HG03442 (cell line): ENCODE results near the gene PTGDR2.

Experiments
- ATAC-seq: cut with Tn5 transposase; IDR thresholded peaks from one replicate; pipeline ENCODE4 v1.9.1; 2021; ENCODE audit warnings: mild to moderate bottlenecking, moderate library complexity; ENCODE audit not compliant: unreplicated experiment

The PTGDR2 gene

DNA sequence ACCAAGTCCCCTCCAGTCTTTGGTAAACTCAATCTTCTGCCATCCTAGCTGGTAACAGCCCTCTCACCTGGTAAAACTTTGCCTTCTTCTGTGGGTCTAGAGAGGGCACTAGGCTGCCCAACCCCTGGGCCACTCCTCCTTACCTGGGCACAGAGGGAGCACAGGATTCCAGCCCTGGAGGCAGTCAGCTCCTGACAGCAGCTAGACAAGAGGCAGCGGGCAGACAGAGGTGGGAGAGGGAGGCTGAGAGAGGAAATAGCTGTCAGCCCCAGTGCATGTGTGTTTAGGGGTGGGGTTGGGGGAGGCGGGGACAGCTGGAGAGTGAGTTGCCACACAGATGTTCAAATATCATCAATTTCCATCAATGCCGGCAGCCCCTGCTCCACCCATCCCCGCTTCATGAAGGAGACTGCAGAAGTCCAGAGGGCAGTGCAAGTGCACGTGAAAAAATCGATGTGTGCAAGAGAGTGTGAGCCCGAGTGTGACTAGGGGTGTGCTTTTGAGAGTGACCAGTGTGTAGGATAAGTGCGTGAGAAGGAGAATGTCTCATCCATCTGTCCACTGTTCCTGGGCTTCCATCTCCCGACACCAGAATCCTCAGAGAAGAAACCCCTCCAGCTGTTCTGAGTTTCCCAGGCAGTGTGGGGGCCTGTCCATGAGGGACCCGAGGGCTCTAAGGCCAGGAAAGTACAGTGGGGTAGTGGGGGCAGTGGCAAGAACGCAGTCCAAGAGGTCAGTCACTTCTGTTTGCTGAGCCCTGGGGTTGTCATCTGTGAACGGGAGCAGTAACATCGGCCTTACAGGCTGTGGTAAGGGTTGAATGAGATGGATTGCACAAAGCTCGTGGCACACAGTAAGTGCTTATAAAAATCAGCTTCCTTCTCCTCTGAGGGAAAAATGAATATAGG, at the start of gene PTGDR2:
TSS of gene PTGDR2 (minus strand) at position 225 of the 908 bp plus-strand sequence. CDS start 2,228 bp downstream, outside the sequence.
- no peak for ATAC-seq

DNA sequence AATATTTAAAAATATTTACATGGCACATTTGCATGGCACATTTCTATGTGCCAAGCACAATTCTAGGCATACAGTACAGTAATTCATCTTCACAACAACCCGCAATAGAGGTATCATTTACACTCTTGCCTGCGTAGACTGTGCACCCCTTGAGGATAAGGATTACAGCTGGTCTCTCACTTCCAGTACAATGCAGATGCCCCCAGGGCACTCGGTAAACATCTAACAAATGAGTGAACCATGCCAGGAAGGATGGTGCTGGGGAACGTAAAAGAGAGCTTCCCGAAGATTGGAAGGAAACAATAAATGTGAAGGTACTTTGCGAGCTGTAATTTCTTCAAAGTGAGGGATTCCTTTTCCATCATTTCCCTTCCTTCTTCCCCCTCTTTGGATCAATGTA, 49.3 kb upstream of the PTGDR2 start:
- ATAC-seq: no peak

DNA sequence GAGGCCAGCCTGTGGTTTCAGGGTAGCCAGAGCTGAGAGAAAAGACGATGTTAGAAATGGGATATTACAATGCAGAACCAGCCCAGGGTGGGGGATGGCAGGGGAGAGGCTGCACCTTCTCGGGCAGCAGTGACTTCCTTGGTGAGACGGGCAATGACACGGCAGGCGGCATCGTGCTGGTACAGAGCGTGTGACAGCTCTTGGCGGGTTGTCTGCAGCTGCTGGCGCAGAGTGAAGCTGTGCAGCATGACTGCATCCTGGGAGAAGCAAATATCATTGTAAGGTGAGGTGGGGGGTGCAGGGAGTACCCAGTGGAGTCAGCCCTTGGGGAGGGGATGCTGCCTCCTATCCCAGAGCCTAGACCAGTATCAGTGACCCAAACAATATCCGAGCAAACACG, 46.9 kb upstream of the PTGDR2 start:
- ATAC-seq: no peak

DNA sequence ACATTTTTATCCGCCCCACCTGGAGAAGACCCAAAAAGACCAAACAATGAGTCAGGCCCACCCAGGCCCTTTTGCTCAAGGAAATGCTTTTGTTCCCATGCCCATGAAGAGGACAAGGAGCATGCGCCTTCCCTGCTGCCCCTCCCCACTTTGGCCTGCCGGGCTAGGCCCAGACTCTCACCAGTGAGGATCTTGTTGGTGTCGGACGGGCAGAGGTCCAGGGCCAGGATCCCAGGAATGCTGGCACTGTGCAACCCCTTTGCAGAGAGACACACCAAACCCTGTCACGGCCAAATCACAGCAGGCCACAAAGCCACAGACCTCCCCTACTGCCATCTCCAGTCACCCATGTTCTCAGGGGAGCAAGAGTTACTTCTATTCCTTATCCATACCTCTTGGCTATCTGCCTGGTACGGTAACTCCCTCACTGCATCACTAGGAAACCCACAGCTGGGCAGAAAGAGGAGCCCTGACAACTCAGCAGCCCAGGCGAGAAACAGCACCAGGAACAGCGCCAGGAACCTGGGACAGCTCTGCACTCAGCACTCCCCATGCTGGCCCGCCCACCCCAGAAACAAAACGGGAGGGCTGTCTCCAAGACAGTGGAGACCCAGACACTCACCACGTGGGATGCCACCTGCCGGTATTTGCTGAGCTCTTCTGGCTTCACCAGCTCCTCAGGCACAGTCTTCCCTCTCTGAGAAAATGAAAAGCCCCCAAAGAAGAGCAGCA, 45.1 kb upstream of the PTGDR2 start:
- no peak for ATAC-seq

DNA sequence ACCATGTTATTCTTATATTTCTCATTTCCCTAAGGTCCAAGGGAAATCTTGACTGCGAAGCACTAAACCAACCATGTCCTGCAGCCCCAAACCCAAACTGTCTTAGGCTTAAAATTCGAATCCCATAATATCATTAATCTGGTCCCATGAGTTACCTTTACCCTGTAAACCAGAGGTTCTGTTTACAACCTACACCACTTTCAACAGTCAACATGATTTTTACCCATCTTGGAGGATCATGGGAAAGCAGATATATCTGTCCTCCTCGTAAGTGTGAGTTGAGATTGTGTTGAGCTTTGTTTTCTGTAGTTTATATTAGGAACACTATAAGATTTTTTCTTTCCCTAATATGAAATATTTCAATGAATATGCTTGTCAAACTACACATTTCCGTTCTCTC, 44.2 kb upstream of the PTGDR2 start:
- ATAC-seq: no peak

DNA sequence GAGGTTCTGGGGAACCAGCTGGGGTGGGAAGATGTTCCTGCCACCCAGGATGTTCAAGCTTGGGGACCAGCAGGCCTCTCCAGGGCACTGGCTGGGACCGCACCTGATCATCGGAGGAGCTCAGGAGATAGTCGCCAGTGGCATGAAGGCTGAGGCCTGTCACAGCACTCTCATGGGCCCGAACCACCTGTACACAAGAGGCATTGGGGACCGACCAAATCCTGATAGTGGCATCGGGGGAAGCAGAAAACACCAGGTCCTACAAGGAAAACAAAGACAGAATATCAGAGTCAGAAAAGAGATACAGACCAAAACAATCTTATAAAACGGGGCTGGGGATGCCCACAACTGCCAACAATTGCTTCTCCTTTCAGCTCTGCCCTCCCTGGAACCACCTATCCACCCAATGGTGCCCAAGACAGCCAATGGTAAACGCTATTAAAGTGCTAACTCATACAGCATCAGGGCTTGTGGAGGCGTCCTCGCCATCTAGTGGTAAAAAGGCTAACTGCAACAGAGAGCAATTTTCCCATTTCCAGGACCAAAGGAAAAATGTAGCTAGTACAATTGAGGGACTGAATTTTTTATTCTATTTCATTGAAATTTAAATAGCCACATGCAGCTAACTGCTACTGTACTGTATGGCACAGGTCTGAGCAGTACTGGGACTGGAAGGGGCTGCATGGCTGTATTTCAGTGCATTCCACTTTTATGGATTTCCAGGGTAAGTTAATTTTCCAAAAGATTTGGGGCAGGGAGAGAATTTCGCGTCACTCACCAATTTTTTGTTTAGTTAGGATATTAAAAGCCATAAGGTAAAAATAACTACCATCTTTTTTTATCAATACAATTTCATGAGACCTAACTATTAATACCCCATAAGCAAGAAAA, 43.5 kb upstream of the PTGDR2 start:
- ATAC-seq: no peak

DNA sequence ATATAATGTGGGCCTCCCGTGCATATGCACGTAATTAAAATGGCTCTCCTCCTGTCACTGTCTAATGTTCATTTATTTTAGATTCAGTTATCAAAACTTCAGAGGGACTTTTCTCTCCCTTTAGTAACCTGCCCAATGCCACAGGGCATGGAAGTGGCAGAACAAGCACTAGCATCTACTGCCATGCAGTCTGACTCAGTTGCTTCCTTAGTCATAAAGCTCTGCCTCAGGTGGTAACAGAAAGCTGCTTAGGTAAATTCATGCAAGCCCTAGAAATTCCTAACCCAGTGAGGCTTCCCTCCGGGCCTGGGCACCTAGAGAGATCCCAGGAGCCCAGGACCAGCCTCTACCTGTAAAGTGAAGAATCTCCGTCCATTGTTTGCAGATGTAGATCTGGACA, 41.7 kb upstream of the PTGDR2 start:
- ATAC-seq: no peak

DNA sequence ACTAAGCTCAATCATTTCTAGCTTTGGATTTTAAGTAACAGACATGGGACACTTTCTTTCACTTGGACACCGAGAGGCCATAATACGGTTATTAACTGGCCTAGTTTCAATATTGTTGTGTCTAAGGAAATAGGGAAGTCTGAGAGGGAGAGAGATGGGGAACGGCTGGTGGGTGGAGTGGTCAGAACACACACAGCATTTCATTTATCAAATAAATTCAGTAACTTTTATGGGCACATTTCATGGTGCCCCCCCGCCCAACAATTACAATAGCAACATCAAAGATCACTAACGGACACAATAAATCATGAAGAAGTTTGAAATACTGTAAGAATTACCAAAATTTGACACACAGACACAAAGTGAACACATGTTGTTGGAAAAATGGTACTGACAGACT, 39.9 kb upstream of the PTGDR2 start:
- ATAC-seq: no peak

DNA sequence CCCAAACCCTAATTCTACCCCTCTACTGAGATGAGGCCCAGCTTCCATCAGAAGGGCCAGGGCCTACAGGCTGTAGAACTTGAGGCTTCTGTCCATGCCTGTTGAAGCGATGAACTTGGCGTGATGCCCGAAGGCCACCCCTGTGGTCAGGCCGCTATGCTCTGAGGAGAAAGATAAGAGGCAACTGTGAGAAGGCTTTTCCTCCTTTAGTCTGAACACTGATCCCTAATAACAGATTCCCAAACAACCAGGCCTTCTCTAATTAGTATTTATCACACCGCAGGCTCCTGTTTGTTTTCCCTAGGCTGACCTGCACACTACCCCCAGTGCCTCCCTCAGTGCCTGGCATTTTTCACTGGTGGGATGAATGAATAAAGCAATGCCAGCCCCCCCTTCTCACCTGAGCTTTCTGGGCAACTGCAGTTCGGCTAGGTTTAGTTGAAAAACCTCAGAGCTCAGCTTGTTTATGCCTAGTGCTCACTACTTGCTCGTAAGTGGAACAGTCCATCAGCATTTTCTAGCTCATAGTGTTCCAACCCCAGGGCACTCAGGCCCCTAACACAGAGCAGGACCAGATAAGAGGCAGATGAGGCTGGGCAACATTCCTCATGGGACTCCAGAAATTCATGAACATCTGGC, 35.5 kb upstream of the PTGDR2 start:
- ATAC-seq: no peak

DNA sequence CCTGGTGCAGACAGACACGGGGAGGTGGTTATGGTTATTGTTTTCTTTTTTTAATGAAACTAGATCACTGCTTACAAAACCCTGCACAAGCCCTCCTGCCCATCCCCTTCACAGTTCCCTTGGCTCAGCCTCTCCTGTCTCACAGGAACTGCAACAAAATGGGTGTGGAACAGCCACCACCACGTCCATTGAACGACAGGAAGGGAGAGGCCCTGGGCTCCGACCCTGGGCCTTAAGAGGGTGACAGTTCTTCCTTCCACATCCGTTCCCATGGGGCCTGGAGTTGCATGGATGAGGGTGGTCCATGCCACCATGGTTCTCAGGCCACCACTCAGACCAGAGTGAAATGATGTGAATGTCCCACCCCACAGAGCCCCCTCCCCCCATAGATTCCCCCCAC, 34.9 kb upstream of the PTGDR2 start:
- ATAC-seq: no peak

DNA sequence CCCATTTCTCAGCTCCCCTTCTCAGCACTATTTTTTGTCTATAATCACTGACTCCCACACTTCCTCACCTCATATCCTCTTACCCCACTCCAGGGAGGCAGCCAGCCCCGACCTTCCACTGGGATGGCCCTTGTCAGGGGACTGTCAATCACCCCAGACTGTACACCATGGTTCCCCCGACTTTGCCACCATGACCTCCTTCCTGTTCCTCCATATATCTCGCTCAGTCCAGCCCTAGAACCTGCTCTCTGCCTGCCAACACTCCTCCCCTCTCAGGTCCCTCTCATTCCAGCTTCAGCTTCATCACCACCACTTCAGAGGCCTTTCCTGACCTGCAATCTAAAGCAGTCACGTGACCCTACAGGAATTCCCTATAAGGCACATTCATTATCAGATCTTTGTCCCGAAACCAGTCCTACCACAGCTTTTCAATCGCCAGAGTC, 34.1 kb upstream of the PTGDR2 start:
- no peak for ATAC-seq

DNA sequence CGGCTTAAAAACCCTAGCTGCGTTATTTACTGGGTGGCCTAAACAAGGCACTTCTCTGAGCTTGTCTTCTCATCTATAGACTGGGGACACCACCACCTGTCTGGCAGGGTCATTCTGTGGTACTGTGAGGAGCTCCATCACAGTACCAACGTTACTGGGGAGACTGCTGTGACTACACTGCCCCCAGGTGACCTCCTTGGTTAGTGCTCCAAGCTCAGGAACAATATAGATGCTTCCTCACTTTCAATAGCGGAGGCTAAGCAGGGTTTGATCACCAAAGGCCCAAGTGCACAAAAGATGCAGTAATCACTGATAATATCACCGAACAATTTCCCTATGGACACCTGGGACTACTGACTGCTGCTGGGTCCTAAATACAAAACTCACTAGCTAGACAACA, 31.8 kb upstream of the PTGDR2 start:
- ATAC-seq: no peak

DNA sequence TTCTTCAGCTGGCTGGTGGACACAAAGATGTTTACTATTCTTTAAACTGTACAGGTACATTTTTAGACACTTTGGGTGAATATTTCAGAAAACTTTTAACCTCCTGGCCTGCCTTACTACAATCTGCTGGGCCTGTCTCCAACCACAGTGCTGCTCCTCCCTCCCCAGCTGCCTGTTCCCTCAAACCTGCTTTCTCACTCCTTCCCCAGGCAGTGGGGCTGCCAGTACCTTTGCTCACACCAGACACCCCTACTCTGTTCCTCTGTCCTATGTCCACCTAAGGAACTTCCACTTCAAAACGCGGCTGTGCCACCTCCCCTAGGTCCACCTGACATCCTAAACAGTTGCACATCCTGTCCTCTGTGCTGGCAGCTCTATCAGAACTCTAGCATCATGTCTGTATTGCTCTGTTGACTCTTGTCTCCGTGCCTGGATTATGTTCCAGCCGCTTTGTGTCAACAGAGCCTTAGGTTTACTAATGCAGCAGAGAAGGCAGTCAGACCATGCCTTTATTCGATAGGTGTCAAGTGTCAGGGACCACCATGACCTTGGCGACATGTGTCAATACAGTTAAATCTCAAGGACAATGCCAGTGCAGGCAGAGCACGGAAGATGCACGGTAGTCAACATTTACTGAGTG, 25.0 kb upstream of the PTGDR2 start:
- ATAC-seq: no peak

DNA sequence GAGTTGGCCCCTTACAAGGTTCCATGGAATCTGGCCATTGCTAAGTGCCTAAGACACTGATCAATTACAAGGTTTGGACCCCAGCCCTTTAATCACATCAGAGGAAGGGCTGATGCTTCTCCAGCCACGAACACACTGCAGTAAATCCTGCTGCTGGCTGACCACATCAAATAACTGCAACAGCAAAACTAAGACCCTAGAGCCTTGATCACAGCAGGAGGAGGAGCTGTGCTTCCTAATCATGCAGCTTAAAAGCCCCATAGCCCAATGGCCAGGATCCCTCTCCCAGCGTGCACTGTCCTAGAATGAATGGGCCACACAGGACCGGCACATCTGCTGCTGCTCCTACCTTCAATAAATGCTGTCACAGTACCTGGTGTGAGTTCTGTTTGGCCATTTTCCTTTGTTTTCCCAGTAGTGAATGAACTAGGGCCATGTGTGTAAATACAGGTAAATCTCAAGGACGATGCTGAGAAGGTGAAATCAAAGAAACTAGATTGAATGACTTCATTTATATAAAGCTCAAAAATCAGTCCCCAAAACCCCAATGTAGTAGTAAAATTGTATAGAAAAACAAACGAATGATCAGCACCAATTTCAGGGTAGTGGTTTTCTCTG, 24.3 kb upstream of the PTGDR2 start:
- no peak for ATAC-seq

DNA sequence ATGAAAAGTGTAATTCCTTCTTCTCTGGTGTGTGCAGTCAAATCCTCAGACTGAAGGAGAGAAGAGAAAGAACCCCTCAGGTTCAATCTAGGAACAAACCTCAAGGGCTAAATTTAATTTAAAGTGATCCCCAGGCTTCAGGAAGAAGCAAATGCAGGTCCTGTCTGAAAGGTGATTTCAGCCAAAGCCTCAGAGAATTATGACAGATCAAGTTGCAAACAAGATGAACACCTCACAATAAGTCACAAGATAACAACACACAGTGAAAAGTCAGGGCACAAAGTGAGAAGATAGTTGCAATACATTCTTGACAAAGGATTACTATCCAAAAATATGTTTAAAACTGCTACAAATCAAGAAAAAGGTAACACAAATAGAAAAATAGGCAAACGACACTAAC, 23.4 kb upstream of the PTGDR2 start:
- ATAC-seq: no peak

DNA sequence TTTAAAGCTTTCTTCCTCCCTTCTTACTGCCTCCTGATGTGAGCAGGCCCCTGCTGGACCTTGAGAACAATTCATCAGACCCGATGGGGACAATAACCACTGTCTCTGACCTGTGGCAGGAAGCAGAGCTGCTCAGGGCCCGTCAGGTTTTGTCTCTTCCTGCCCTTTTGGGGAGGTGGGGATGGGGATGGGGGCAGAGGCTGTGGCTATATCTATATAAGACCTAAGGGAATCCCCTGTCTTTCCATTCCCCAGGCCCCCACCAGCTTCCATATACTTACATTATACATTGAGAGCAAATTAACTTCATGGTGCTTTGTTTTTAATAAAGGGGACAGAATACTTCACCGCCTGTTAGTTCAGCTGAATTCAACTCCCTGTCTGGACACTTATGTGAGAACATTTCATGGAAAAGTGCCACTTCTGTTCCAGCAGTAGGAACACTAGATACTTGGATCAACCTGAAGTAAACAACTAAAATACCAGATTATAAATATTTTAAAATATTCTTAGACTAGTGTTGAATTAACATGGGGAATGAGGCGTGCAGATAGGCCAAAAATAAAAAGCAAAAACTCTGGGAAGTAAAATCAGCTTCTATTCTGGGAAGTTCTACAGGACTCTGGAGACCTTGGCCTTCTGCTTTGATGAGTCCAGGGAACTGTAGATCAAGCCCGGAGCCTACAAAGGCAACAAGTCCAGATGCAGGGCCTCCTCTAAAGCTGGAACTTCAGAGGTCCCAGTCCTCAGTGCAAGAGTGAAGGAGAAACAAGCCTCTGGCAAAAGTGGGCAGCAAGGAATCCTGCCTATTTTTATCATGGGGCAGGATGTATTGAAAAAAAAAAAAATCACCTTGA, 22.7 kb upstream of the PTGDR2 start:
- no peak for ATAC-seq

DNA sequence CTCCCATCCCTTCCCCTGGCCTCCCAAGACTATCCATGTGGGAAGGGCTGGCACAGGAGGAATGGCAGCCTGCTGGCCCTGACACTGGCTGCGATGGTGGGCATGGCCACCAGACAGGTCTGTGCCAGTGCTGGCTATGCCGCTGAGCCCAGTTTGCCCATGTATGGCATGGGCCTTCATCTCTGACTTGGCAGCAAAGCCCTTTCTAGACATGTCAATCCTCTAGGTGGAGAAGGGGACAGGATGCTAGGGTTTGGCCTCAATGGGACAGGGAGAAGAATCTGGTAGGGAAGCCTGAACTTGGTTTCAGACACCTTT, 20.4 kb upstream of the PTGDR2 start:
- no peak for ATAC-seq

DNA sequence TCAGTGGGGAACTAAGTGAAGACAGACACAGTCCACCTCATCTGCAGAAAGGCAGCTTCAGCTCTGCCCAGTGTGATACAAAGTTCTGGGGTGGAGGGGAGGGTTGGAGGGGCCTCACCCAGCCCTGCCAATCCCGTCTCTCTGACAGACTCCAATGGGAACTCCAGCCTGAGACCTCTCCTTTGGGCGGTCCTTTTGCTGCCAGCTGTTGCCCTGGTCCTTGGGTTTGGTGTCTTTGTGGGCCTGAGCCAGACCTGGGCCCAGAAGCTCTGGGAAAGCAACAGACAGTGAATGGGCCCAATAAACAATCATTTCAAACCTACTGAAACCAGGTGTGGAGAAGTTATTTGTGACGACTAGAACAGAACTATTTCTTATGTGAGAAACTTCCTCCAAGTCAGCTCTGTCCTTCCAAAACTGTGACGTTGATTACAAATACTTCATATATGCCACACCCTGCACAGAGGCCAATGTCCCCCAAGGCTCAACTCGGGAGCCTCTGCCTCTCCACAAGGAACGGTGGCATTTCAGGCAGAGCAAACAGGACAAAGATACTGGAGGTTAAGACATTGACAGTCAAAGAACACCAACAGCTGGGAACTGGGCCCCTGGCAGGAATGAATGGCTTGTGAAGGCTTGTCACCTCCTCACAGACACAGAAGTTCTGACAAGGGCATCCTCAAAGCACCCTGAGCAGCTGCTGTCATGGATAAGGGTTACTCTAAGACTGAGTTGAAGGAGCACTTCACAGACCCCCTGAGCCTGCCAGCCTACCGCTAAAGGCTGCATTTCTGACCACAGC, 19.8 kb upstream of the PTGDR2 start:
- ATAC-seq: no peak
